ENCODE data around the gene PCDHB9.
"Not testable (repeated sequence)": the region's sequence is repeated elsewhere in the genome, so short reads cannot be mapped to it uniquely, and the experiment has no call there.

Gene PCDHB9

GRCh38 chr5:141186897-141187512, at the start of gene PCDHB9:
PCDHB9 (plus strand) TSS chr5:141187161; CDS start chr5:141187319, 158 bp downstream.
- DNase-seq = peak; percentile 71

GRCh38 chr5:141137346-141137745, 49.6 kb upstream of the PCDHB9 start:
- DNase-seq = not testable (repeated sequence)

GRCh38 chr5:141149812-141150211, 37.1 kb upstream of the PCDHB9 start, which contains the start of gene PCDHB6:
PCDHB6 (plus strand) TSS chr5:141150057; CDS start chr5:141150258, 201 bp downstream.
- DNase-seq = no peak

GRCh38 chr5:141150224-141150992, 36.6 kb upstream of the PCDHB9 start:
- no peak for DNase-seq

- DNase-seq = no peak
These were observed 36.0 kb upstream of the PCDHB9 start for GRCh38 chr5:141150993-141151325.

- DNase-seq = not testable (repeated sequence)
These were observed 35.3 kb upstream of the PCDHB9 start for GRCh38 chr5:141151632-141152031.

GRCh38 chr5:141152096-141152495, 34.9 kb upstream of the PCDHB9 start:
- not testable (repeated sequence) for DNase-seq

- DNase-seq = no peak
These were observed 31.2 kb upstream of the PCDHB9 start for GRCh38 chr5:141155540-141156374.

GRCh38 chr5:141157356-141157755, 29.6 kb upstream of the PCDHB9 start:
- DNase-seq = not testable (repeated sequence)

GRCh38 chr5:141157901-141158300, 29.1 kb upstream of the PCDHB9 start:
- not testable (repeated sequence) for DNase-seq

- no peak for DNase-seq
These were observed 14.4 kb upstream of the PCDHB9 start, which contains the start of gene PCDHB7 for GRCh38 chr5:141172381-141173204. PCDHB7 (plus strand) TSS chr5:141172644; CDS start chr5:141172836, 192 bp downstream.

GRCh38 chr5:141174291-141175104, 12.5 kb upstream of the PCDHB9 start:
- DNase-seq = not testable (repeated sequence)

- DNase-seq = no peak
These were observed 11.0 kb upstream of the PCDHB9 start for GRCh38 chr5:141175933-141176332.

- not testable (repeated sequence) for DNase-seq
These were observed 9.3 kb upstream of the PCDHB9 start, which contains the start of gene PCDHB8 for GRCh38 chr5:141177577-141178191. PCDHB8 (plus strand) TSS chr5:141177790; CDS start chr5:141178035, 245 bp downstream.

- DNase-seq = not testable (repeated sequence)
These were observed 7.6 kb upstream of the PCDHB9 start for GRCh38 chr5:141179371-141179770.

- DNase-seq = not testable (repeated sequence)
These were observed 7.1 kb upstream of the PCDHB9 start for GRCh38 chr5:141179876-141180275.

GRCh38 chr5:141180313-141180712, 6.6 kb upstream of the PCDHB9 start:
- DNase-seq = no peak

- peak; percentile 9 for DNase-seq
These were observed 4.7 kb upstream of the PCDHB9 start, which contains the start of gene PCDHB16 for GRCh38 chr5:141182248-141182647. PCDHB16 (plus strand) TSS chr5:141182387; CDS start chr5:141182560, 173 bp downstream.

- DNase-seq = not testable (repeated sequence)
These were observed 2.7 kb upstream of the PCDHB9 start for GRCh38 chr5:141184117-141184855.

- not testable (repeated sequence) for DNase-seq
These were observed 1.7 kb downstream of the PCDHB9 start for GRCh38 chr5:141188682-141189081.
